NCI-H1105 treated with DMSO at 0.1 percent for 48 hours (cell line): Measurements from ENCODE around the gene LRRC2.
"Not testable (repeated sequence)": the region's sequence is repeated elsewhere in the genome, so short reads cannot be mapped to it uniquely, and the experiment has no call there.

Experiments used
- DNase-seq: peaks from one replicate; lab custom pipeline; 2025; lab: John Stamatoyannopoulos, UW

Gene LRRC2

DNA sequence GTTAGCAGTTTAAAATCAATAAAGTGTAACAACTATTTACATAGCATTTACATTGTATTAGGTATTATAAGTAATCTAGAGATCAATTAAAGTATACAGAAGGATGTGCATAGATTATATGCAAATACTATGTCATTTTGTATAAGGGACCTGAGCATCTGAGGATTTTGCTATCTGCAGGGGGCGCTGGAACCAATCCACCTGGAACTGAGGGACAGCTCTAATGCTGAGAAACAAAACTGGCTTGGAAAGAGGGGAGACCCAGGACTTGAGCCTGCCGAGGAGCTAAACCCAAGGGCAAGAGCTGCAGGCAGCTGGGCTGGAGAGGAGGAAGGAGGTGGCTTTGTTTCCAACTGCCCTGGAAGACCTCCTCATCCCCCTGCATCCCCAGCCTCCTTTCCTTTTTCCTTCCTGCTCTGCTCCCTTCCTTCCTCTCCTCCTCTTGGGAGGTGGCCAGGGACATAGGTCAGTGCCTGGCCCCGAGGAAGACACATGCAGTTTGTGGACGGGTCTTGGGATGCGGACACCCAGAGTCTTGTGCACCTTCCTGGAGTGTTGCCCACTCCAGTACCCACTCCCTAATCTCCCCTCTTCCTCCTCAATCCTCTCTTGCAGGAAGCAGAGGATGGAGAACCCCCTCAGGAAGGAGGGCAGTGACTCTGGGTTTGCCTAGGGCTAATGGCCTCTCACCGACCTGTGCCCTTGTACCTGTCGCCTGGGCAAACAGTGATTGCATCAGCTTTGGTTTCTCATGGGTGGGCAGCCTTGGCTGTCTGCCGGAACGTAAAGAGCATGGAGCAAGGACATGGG, 69.2 kb downstream of the LRRC2 start:
- no peak for DNase-seq

DNA sequence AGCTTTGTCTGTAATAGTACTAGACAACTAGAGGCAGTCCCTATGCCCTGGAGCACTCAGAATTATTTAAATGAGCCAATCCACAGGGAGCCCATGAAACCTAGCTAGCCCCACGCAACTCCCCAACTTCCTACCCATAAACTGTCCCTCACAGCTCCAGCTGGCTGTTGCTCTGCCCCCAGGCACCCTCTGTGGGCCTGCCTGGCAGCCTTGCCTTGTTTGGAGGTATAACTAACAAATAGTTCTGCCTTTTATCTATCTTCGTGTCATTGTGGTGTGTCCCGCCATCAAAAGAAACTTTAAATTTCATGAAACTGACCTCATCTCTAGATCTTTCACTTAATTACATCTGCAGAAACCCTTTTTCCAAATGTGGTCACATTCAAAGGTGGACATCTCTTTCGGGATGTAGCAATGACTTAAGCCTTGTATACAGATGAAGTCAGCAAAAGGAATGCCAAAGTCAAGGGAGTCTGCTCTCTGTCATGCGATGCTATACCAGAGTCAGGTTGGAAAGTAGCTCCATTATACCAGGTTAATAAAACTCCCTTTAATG, 70.1 kb downstream of the LRRC2 start:
- DNase-seq, result no peak

DNA sequence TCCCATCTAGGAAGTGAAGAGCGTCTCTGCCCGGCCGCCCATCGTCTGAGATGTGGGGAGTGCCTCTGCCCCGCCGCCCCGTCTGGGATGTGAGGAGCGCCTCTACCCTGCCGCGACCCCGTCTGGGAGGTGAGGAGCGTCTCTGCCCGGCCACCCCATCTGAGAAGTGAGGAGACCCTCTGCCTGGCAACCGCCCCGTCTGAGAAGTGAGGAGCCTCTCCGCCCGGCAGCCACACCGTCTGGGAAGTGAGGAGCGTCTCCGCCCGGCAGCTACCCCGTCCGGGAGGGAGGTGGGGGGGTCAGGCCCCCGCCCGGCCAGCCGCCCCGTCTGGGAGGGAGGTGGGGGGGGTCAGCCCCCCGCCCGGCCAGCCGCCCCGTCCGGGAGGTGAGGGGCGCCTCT, 71.6 kb downstream of the LRRC2 start:
- not testable (repeated sequence) for DNase-seq

DNA sequence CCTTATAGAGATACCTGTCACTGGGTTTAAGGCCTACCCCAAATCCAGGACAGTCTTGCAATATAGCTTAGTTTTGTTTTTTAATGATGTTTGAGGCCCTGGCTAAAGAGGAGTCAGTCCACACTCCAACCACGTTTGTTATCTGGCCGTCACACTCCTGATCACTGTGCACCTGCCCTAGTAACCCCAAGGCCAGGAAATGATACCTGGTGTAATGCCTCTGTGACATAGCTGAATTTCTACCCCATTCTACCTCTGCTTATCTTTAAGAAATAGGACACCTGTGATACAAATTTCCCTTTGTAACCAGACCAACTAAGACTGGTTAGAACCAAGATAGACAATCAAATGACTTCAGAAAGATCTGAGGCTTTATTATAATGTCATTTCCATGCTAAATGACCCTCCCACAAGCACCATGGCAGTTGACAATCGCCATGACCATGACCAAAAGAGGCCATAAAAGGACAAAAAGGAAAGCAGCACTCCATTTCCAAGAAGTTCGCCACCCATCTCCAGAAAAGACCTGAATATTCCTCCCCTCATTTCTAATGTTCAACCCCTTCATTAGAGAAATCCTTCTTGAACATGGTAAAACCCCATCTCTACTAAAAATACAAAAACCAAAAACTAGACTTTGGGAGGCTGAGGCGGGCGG, 73.1 kb downstream of the LRRC2 start:
- no peak for DNase-seq

DNA sequence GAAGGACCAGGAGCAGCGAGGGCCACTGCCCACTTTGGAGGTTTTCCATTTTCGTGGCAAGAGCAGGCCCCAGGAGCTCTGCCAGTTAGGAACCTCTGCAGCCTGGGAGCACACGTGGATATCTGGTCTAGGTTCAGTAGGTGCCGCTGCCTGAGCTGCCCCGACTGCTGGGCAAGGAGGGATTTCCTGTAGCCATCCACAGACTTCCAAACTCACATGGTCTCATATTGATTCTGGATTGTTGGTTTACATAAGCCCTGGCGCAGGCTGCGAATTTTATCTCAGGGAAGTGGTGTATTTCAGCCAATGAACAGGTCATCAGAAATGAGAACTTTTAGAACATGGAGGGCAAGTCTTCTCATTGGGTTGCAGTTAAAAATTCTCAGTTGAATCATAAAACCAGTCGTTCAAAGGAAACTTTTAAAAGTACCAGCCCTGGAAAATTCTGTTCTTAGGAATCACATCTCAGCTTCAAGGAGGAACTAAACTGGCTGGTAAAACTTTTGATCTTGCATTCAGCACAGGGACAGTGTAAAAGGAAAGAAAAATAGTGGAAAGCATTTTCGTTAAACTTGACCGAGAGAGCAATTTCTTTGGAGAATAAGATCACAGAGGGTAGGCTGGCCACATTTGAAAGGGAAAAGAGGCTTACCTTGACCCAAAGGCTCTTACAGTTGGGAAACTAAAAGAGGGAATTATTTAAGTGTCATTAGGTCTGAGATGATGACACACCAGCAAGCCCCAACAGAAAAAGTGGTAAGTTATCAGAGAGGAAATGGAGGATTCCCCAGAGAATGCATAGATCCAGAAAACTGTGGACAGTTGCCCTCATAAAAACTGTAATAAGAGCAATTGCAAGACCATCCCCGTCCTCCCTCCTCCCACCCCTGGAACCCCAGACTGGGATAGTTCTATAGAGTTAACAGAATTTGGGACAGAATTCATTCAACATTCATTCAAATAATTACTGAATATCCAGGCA, 74.7 kb downstream of the LRRC2 start:
- no peak for DNase-seq

DNA sequence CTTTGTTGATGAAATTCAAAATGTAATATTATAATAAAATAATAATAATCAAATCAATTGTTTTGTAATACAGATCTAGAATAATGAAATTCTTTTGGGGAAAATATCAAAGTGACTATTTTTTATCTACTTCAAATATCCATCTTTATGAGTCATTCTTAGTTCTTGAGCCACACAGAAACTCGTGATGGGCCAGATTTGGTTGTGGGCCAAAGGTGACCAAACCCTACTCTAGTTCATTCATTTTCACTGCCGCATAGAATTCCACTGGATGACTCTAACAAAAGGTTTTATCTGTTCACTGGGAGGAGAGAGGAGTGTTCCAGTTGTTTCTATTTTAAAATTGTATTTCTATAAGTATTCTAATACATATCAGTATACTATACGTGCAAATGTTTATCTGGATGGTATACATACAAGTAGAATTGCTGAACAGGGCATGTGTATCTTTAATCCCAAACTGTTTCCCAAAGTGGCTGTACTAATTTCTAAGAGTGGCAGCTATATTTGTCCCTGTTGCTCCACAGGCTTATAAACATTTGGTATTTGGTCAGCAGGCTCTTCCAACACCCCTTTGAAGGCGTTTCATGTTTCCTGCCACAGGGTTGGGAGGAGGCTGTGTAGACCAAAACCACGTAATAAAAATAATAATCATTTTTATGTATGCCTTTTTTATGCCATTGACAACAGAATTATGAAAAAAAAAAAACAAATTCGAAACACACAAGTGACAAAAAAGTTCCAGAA, 75.6 kb downstream of the LRRC2 start:
- DNase-seq, result no peak

DNA sequence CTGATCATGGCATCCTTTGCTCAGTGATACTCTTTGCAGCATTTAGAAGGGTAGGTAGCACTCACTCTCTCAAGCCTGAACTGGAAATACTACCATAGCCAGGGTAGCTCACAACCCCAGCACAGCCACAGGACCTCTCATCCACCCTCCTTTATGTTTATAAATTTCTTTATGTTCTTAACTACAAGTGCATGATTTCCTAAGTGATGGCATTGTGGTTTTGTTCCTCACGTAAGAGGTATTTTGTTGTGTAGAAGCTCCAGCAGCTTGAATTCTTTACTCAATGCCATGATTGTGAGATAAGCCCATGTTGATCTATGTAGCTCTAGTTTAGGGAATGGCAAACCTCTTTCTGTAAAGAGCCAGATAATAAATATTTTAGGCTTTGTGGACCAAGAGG, 76.2 kb downstream of the LRRC2 start:
- DNase-seq, result no peak

DNA sequence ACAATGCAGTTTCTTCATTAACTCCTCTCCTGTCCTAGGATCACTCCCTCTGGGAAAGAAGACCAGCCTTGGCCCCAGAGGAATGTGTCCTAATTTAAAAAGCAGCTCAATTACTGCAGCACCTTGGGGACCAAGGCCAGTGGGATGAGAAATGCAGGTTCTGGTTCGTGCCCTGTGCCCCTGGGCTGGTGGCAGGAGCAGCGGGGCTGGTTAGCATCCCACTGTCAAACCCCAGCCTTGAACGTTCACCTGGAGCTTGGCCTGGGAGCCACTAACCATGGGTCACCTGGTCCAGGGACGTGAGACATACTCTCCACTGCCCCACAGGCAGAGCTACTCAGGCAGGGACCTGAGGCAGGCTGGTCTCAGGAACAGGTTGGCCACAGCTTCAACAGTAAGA, 76.7 kb downstream of the LRRC2 start:
- DNase-seq, result no peak

DNA sequence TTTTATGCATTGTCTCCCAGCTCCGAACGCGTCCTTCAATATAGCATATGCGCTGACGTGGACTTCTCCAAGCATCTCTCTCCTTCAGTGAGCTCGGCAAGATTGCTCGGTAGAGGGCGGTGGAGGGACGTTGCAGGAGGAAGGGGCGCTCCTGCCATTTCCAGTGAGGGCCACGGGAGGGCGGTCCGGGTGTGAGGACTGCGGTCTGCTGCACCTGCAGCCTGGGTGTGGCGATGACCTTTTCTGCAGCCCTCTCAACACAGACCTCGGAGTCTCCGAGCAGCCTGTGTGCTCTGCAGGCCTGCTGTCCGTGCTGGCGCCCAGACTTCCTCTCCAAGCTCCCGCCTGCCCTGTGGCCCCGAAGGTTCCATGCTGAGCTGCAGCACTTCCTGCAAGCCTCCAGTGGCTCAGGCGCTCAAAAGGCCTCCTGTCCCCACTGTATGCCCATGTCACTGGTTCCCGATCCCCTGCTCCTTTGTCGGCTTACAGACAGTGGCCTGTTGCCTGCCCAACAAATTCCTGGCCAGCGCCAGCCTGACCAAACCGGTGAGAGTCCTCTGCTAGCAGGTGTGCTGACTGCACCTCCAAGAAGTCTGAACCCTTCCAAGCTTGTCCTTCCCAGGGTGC, 77.3 kb downstream of the LRRC2 start:
- no peak for DNase-seq

DNA sequence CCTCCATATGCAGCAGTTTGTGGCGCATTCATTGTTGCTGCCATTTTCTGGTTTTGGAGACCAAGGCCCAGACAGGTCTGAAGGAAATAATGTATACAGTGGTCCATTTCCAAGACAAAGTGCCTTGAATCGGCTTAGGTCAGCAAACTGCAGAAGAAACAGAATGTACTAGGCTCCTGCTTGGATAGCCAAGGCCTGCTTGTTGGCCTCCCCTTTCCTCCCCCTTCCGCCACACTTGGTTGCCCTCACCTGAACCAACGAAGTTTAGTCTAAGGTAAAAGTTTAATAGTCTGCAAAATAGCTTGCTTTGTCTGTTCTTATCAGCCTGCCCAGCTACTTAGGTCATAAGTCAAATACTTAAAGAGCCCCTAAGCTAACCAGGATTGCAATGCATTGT, 80.3 kb downstream of the LRRC2 start:
- DNase-seq, result no peak

DNA sequence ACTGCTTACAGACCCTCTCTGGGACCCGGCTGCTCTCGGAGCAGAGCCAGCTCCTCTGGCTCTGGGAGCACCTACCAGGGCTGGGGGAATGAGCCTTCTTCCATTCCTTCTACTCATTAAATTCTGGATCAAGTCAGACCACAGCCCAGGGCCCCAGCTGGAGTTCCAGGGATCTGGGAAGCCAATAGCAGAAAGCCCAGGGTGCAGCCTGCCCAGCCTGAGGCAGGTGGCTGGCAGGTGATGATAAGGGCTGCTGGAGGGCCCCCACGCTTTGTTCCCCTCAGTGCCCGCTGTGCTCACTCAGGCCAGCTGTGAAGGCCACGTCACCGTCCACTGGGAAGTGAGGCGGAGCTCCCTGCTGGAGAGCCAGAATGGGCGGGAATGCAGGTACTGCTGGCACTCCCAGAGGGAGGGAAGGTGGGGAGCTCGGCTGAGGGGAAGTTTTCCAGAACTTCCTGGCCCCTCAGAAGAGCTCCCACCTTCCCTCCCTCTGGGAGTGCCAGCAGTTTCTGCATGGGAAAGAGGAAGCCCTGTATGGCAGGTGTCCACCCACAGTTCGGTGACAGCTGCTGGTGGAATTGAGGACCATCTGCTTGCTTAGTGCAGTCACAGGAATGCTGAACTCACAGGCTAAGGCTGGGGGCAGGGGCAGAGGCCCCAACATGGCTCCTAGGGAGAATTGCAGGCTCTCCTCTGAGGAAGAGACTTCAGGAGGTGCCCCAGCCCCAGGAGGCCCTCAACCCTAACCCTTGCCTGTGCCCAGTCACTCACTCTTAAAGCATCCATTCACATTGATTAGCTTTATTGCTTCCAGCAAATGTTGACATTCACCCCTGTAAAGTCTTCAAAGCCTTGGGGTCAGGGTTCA, 81.0 kb downstream of the LRRC2 start:
- no peak for DNase-seq

DNA sequence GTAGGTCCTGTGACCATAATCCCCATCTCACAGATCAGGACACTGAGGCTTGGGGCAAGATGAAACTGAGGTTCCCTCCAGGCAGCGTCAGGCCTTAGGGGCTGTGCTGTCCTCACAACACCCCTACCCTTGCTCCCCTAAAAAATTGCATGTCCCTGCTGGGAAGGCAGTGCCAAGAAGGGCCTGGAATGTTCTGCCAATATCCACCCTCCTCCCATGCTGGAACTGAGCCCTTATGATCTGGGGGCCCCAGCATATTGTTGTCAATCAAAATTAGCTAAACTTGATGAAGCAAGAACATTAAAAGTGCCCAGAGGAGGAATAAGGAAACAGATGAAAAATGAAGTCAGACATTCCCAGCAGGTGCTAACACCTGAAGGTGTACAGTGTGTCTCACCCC, 81.7 kb downstream of the LRRC2 start:
- no peak for DNase-seq

DNA sequence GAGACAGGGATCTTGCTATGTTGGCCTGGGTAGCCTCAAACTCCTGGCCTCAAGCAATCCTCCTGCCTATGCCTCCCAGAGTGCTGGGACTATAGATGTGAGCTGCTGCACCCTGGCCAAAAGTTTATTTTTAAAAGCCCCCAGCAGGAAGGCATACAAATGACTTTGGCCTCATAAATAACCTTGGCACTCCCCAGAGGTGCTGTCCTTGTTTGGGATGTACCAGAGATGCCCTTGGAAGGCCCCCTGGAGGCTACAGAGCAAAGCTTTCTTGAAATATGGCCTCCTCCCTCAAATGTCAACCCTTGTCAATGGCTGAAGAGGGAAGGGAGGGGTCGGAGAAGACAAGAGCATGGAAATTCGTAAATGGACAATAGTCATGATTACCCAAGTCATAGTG, 82.3 kb downstream of the LRRC2 start:
- DNase-seq, result no peak

DNA sequence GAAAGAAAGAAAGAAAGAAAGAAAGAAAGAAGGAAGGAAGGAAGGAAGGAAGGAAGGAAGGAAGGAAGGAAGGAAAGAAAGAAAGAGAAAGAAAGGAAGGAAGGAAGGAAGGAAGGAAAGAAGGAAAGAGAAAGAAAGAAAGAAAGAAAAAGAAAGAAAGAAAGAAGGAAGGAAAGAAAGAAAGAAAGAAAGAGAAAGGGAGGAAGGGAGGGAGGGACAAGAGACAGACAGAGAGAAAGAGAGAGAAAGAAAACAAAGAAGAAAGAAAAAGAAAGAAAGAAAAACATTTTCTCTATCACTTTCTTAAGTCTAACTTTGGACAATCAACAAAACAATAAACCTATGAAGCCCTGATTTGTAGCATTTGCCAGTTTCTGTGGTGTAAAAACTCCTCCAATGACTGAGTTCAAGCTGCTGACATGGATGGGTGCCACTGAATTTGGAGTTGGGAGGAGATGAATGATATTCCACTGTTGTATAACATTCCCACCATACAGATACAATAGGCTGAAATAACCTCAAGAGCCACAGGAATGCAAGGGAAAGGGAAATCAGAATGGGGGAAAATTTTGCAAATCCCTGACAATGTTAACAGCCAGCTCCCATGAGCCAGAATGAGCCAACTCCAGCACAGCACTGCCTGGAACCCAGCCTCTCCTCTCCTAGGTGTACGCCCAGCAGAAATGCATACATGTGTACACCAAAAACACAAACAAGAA, 83.3 kb downstream of the LRRC2 start:
- no peak for DNase-seq

DNA sequence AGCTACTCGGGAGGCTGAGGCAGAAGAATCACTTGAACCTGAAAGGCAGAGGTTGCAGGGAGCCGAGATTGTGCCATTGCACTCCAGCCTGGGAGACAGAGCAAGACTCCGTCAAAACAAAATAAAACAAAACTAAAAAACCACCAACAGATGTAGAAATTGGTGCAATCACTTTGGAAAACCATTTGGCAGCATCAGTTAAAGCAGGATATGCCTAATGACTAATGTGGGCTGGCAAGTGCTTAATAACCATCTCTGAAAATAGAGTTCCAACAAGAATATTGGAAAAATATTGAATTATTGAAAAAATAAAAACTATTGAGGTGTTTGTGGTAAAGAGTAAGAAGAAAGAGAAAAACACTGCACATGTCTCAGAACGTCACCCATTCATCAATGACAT, 84.5 kb downstream of the LRRC2 start:
- DNase-seq, result no peak

DNA sequence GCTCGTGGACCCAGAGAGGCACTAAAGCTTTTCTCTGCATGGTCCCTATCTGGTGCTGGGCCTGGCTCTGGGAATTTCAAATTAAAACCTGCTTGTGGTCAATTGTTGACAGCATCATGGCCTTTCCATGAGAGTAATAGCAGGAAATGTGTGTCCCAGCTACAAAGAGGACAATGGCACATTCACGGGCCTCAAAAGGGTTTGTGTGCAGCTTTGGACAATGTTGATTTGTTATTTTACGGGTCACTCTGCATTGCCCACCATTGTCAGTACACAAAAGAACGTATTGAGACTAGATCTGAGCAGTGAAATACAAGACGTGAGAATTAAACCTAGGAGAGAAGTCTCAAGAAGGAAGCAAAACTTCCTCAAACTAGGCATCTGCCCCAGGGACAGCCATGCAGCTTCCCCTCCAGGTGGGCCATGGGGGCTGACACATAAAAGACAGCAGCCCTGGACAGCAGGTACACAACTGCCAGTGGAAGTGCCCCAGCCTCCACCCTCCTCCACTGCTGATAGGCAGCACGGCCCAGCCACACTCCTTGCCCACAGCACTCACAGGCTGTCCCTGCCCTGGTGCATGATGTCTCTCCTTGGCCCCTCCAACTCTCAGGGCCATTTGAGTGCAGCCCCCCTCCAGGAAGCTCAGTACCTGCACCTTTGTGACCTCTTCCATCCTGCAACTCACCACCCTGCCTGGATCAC, 85.5 kb downstream of the LRRC2 start:
- DNase-seq, result no peak

DNA sequence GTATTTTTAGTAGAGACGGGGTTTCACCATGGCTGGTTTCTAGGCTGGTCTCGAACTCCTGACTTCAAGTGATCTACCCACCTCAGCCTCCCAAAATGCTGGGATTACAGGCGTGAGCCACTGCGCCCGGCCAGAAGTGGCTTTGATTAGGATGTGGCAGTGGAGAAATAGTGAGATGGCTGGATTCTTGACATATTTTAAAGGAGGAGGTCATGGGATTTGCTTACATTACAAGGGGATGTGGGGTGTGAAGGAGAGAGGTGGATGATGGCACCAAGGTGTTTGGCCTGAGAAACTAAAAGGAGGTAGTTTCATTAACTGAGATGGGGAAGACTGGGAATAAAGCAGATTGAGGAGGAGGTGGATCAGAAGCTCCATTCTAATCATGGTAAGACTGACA, 86.4 kb downstream of the LRRC2 start:
- DNase-seq, result no peak

DNA sequence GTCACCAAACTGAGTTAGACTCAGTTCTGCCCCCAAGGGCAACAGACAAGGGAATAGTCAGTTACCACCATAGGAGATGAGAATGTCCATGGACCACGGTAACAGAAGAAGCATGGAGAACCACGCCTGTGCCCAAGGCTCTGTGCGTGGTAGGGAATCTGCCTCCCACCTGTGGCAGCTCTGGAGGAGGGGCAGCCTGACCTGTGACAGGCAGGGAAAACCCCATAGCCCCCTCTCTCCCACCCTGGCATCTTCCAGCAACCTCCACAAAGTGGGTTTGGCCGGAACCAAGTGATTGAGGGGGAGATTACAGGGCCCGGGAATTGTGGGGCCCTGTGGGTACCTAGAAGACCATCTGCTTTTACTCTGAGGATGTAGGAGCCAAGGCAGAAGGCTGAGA, 87.1 kb downstream of the LRRC2 start:
- DNase-seq, result no peak

DNA sequence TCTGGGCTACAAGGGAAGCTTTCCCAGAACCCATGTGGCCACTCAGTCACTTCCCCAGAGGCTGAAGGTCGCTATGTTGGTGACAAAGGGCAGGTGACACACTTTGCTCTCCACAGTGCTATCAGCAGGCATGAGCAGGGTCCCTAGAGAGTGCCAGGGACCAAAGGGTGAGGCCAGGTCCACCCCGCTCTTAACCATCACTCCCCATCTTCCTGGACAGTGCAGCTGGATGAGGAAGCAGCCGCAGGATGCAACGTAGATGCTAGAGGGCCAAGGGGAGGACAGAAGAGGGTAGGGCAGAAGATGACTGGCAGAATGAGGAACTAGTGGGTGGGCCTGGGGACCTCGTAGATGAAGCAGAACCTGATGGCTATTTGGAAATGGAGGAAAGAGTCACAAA, 87.8 kb downstream of the LRRC2 start:
- no peak for DNase-seq
